ENCODE results near the gene DNAH10.

Gene DNAH10

GRCh38 chr12:123967121-123967586 is 205.1 kb downstream of the DNAH10 start:
- H3F3A ChIP-seq (ENCODE audit: insufficient read depth, low read length): 0 out of 2 replicates have a peak, but pooled peaks cover 4% of the 10 kb centered on the region
- H3K9me2 ChIP-seq (ENCODE audit: low read depth, low read length): no peaks in the 10 kb centered on the region
- no peaks in the 10 kb centered on the region for H3K79me2 ChIP-seq (ENCODE audit: insufficient read depth, low read length)
- H3K27me3 ChIP-seq (ENCODE audit: insufficient read depth, low read length): no peaks in the 10 kb centered on the region; the same call in 1 of the 2 replicates
- H3K9ac ChIP-seq (ENCODE audit: low read length): no peak overlapping the region
- peaks cover 9% of the 10 kb centered on the region for H3K4me1 ChIP-seq (ENCODE audit: insufficient read depth, low read length, severe bottlenecking)
- H3K4me3 ChIP-seq (ENCODE audit: low read depth, low read length, poor library complexity, severe bottlenecking): no peak overlapping the region
- H3K27ac ChIP-seq (ENCODE audit: low read depth, low read length, poor library complexity, severe bottlenecking): no peak overlapping the region
- H3K9me3 ChIP-seq (ENCODE audit: low read length): no peaks in the 10 kb centered on the region
- 0 out of 2 replicates have a peak, but pooled peaks cover 5% of the 10 kb centered on the region for H4K20me1 ChIP-seq (ENCODE audit: insufficient read depth, low read length)
- no peak overlapping the region for H2AFZ ChIP-seq (ENCODE audit: low read length)
- H3K4me2 ChIP-seq (ENCODE audit: low read length): no peak overlapping the region
- no peaks in the 10 kb centered on the region for H3K36me3 ChIP-seq (ENCODE audit: insufficient read depth, low read length)
- TF ChIP-seq EZH2 (IDR thresholded peaks at IDR 0.05; ENCODE audit: borderline replicate concordance, low read length) (no peak), CTCF (IDR thresholded peaks at IDR 0.05; ENCODE audit: low read length) (no peak)

- no peaks in the 10 kb centered on the region for H3K9me2 ChIP-seq (ENCODE audit: low read depth, low read length)
- H2AFZ ChIP-seq (ENCODE audit: low read length): no peak overlapping the region
- 0 out of 2 replicates have a peak, but pooled peaks cover 3% of the 10 kb centered on the region for H3K79me2 ChIP-seq (ENCODE audit: insufficient read depth, low read length)
- no peaks in the 10 kb centered on the region; the same call in 1 of the 2 replicates for H3K27me3 ChIP-seq (ENCODE audit: insufficient read depth, low read length)
- peaks cover 25% of the 10 kb centered on the region for H3K4me1 ChIP-seq (ENCODE audit: insufficient read depth, low read length, severe bottlenecking)
- H3K9me3 ChIP-seq (ENCODE audit: low read length): no peaks in the 10 kb centered on the region
- H3F3A ChIP-seq (ENCODE audit: insufficient read depth, low read length): 0 out of 2 replicates have a peak, but pooled peaks cover 4% of the 10 kb centered on the region
- TF ChIP-seq EZH2 (IDR thresholded peaks at IDR 0.05; ENCODE audit: borderline replicate concordance, low read length) (no peak), CTCF (IDR thresholded peaks at IDR 0.05; ENCODE audit: low read length) (no peak)
- peak overlapping the region; percentile 65 for H3K4me3 ChIP-seq (ENCODE audit: low read depth, low read length, poor library complexity, severe bottlenecking)
- H3K36me3 ChIP-seq (ENCODE audit: insufficient read depth, low read length): peaks cover 16% of the 10 kb centered on the region
- H3K4me2 ChIP-seq (ENCODE audit: low read length): peak overlapping the region; percentile 73
- H3K27ac ChIP-seq (ENCODE audit: low read depth, low read length, poor library complexity, severe bottlenecking): no peak overlapping the region
- H3K9ac ChIP-seq (ENCODE audit: low read length): peak overlapping the region; percentile 56; the same call in 1 of the 2 replicates
- H4K20me1 ChIP-seq (ENCODE audit: insufficient read depth, low read length): no peaks in the 10 kb centered on the region
These were observed 209.3 kb downstream of the DNAH10 start for GRCh38 chr12:123971449-123971769.

DNA sequence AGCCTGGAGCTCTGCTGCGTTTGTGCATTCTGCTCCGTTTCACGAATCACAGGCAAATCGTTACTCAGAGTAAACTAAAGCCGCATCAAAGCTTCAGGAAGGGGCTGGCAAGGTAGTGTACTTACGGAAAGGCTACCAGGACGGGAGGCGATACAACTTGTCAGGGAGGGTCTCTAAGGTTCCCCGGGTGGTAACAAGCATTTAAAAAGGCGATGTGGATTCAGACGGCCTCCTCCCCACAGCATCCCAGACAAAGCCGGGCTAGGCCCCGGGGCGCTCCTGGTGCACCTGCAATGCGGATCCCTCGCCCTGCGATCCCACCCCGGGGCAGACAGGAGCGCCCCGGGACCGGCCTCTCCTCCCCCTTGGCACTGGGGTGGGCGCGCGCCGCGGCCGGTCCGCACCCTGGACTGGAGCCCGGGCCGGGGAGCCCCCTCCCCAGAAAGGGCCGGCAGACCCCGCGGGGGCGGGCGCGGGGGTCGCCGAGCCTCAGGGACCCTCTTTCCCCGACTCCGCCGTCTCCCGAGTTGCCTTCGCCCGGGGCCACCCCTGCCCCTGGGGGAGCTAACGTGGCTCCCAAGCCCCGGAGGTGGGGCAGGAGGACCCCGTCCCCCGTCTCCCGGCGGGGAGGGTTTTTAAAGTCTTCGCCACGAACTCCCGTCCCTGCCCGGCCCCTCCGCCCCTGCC is 209.8 kb downstream of the DNAH10 start:
- no peak overlapping the region for H2AFZ ChIP-seq (ENCODE audit: low read length)
- H3K36me3 ChIP-seq (ENCODE audit: insufficient read depth, low read length): peaks cover 20% of the 10 kb centered on the region
- H3K4me1 ChIP-seq (ENCODE audit: insufficient read depth, low read length, severe bottlenecking): peaks cover 25% of the 10 kb centered on the region
- H3K27ac ChIP-seq (ENCODE audit: low read depth, low read length, poor library complexity, severe bottlenecking): no peak overlapping the region
- H3K4me3 ChIP-seq (ENCODE audit: low read depth, low read length, poor library complexity, severe bottlenecking): peak overlapping the region; percentile 65
- H3K9ac ChIP-seq (ENCODE audit: low read length): peak overlapping the region; percentile 56; the same call in 1 of the 2 replicates
- H3K9me2 ChIP-seq (ENCODE audit: low read depth, low read length): no peaks in the 10 kb centered on the region
- H3K79me2 ChIP-seq (ENCODE audit: insufficient read depth, low read length): 0 out of 2 replicates have a peak, but pooled peaks cover 3% of the 10 kb centered on the region
- no peaks in the 10 kb centered on the region for H3K9me3 ChIP-seq (ENCODE audit: low read length)
- no peaks in the 10 kb centered on the region for H4K20me1 ChIP-seq (ENCODE audit: insufficient read depth, low read length)
- 0 out of 2 replicates have a peak, but pooled peaks cover 4% of the 10 kb centered on the region for H3F3A ChIP-seq (ENCODE audit: insufficient read depth, low read length)
- TF ChIP-seq EZH2 (IDR thresholded peaks at IDR 0.05; ENCODE audit: borderline replicate concordance, low read length): no peak
- no peaks in the 10 kb centered on the region; the same call in 1 of the 2 replicates for H3K27me3 ChIP-seq (ENCODE audit: insufficient read depth, low read length)
- peak overlapping the region; percentile 73 for H3K4me2 ChIP-seq (ENCODE audit: low read length)
